Stimulated activated CD4-positive, alpha-beta T cell treated with anti-CD3 and anti-CD28 coated beads, TNF-alpha, amount 100 ng/mL, for 1 hour (primary cell): ENCODE measurements around the gene MRAS.
"Not testable (repeated sequence)": the region's sequence is repeated elsewhere in the genome, so short reads cannot be mapped to it uniquely, and the experiment has no call there.

Experiments
- DNase-seq, 3 donors: peaks; one replicate each; pipeline ENCODE4 v3.0.0-alpha.2; 2020; ENCODE audit warnings: low read depth in 3 of 3, low spot score in 1 of 3

Gene MRAS

DNA sequence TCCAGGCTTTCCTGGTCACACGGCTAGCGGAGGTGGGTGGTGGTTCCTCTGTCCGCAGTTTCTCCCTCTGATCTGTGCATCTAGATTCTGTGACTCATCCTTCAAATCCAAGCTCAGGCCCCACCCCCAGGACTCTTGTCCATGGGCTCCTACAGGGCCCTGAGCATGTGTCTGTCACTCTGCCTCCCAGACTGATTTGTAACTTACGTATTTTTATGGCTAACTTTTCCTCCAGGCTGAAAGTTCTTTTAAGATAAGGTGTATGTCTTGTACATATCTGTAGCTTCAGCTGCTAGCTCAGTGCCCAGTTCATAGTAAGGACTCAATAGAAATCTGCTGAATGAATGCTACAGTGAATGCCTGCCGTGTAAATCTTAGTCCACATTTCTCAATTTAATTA, 94.1 kb downstream of the MRAS start:
- DNase-seq = no peak

- DNase-seq = no peak
Observed at GRCh38 chr3:138443091-138443490, 94.7 kb downstream of the MRAS start.

DNA sequence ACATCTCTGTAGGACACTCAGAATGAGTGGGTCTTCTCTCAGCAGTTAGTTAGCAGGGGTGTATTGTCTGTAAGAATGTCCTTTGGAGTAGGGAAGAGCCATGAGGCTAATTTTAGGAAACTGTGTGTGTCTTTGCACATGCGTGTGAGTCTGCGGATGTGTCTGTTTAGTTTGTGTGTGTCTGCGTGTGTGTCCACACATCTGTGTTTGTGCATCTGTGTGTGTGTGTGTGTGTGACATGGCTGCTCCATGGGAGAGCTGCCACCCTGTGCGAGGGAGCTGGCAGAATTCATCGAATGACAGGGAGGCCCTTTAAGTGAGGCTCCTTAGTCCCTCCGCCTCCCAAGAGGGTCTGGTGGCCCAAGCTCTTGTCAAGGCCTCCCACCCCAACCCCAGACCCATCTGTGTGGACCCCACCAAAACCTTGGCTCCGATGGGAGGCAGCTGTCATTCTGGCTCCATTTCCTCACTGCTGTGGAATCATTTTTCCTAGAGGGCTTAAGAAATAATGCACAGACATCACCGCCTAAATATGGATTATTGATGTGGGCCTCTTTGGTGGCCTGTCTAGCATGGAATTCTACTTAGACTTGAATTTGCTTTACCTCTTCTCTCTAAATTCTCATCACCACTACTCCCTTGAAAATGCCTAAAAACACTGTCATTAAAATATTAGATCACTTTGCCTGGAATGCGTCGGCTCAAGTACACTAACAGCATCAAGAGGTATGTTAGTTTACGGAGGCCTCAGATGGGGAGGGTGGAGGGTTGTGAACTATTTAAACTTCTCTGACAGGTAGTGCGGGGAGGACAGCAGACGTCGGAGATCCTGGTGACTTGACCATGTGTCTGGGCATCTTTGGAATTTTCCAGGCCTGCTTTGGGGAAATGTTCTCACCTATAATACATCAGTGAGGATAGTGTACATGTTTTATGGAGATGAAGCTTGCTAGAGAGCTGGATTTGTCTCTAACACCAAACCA, 95.4 kb downstream of the MRAS start:
- DNase-seq = no peak

- no peak for DNase-seq
Observed at GRCh38 chr3:138445236-138445635, 96.9 kb downstream of the MRAS start.

DNA sequence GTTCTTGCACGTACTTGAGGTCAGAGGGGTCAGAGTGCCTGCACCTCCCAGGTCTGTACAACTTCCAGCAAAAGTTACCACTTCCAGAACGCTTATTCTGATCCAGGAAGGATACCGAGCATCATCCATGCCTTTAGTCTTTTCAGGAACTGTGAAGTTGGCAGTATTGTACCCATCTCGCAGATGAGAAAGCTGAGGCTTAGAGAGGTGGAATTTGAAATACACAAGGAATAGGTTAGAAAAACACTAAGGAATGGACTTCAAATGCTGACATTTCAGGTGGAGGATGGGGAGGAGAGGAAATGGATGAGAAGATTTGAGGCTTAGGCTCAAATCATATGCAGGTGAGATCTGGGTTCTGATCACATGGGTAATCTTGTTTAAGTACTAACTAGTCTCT, 97.3 kb downstream of the MRAS start:
- DNase-seq = no peak

DNA sequence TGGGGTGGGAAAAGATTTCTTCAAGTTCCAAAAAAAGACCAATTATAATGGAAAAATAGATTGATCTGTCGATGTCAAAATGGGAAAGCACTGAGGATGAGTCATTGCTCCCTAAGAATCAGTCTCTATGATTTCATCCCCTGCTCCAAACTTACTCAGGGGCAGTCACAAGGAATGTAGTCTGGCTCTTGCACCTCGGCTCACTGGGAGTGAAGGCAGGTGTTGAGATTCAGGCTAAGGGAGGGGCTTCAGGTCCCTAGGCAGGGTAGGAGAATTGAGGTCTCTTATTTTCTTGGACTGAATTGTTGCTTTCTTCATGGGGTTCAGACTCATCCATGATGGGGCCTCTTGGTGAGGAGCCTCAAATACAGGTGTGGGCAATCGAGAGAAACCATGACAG, 100.3 kb downstream of the MRAS start:
- no peak for DNase-seq

DNA sequence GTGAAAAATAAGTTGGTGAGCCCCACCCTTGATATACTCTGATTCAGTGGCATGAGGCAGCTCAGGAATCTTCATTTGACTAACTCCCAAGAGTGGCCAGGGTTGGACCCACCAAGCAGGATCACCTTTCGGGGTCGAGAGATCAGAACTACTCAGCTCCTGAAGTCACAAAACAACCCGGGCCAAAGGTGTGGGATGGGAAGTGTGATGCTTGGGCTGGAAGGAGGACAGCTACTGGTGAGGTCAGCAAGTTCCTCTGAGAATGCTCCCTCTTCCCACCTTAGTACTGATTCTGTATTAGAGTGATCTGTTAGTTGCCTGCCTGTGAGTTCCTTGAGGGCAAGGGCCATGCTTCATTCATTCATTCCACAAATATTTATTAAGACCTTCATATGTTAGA, 101.1 kb downstream of the MRAS start:
- DNase-seq = no peak

DNA sequence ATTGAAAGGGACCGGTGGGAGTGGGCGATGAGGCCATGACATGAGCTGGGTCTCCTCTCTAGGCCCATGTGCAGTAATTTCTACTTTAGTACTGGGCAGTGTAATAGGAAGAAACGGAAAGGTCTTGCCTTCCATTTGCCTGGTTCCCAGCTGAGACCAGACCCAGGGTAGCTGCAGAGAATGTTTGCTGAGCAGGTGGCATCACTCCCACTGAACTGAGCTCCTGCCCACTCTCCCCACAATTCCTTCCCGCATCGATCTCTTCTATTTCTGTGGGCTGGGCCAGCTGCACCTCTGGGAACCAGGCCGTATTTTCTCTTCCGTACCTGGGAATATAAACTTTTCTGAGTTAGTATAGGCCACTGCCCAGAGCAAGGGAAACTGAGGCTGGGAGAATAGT, 101.8 kb downstream of the MRAS start:
- DNase-seq = no peak

DNA sequence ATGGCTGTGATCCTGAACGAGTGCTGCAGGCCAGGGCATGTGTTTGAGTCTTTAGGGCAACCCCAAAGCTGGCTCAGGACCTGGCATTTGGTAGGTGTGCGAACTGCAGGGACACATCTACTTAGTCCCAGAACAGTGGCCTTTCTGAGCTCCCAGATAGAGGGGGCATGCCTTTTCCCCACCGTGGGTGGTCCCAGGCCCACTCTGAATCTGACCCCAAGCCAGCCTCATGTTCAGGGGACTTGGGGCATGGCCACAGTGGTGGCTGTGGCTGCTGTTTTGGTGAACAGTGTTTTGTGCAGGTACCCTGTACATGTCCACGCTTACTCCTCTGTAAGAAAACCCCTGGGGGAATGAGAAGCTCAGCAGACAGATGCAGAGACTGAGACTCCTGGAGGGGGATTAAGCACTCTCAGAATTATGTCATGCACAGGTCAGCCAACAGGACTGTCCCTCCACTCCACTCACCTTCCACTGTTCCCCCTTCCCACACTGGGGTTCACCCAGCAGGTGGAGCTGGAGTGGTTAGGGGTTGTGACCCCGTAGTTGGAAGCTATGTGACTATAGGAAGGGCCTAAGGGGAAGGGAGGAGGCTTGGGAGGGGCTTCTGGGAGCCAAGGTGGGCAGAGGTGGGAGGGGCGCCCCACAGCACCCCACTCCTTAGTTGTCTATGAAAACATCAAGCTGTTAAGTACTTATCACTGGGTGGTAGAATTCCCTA, 102.5 kb downstream of the MRAS start:
- DNase-seq = no peak

GRCh38 chr3:138451595-138452162, 103.3 kb downstream of the MRAS start:
- DNase-seq = no peak

DNA sequence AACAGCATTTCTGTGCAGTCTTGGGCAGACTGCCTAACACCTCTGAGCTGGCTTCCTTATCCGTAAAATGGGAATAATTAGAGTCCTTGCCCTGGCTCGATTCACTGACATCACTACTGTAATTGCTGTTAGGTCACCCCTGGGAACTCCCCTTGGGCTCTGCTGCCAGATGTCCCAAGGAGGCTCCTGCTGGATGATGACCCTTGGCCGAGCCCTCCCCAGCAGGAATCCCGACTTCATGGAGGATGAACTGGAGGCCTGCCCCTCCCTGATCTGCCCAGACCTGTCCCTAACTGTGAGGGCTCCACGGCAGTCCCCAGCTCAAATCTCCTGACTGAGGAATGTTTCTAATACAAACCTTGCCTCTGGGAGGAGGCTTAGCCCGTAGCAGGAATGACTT, 104.1 kb downstream of the MRAS start:
- DNase-seq = no peak

DNA sequence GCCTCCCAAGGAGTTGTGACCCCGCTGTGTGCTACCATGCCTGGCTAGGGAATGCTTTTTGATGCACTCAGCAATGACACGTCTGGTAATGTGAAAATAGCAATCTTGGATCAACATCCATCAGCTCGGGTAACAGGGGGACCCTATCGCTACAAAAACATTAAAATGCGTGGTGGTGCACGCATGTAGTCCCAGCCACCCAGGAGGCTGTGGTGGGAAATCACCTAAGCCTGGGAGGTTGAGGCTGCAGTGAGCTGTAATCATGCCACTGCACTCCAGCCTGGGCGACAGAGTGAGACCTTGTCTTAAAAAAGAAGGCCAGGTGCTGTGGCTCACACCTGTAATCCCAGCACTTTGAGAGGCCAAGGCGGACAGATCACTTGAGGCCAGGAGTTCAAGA, 105.6 kb downstream of the MRAS start:
- DNase-seq = not testable (repeated sequence)
